Choroid plexus epithelial cell (primary cell): ENCODE measurements around the gene SIGLEC1.

Experiments used
- DNase-seq: peaks from one replicate; pipeline ENCODE4 v3.0.0-alpha.2; 2010; ENCODE audit warnings: low read depth
- H3K4me3 ChIP-seq: 2 replicates; pipeline ENCODE4 v1.5.1; 2011; ENCODE audit warnings: low read depth, mild to moderate bottlenecking, control low read depth, low read length, moderate library complexity
- CTCF ChIP-seq: conservative IDR thresholded peaks from 2 replicates; pipeline ENCODE4 v1.5.1; 2011; ENCODE audit warnings: low read depth, mild to moderate bottlenecking, control low read depth, inconsistent platforms, low read length, moderate library complexity

SIGLEC1 gene

GRCh38 chr20:3696200-3696599, 16.2 kb downstream of the SIGLEC1 start:
- peak; percentile 65 for TF ChIP-seq CTCF
- H3K4me3 ChIP-seq = no peak overlapping the region
- no peak for DNase-seq

- no peak for TF ChIP-seq CTCF
- DNase-seq = no peak
- H3K4me3 ChIP-seq = no peak overlapping the region
Observed at GRCh38 chr20:3694864-3695263, 17.5 kb downstream of the SIGLEC1 start.

- H3K4me3 ChIP-seq = no peak overlapping the region
- no peak for TF ChIP-seq CTCF
- DNase-seq = no peak
Observed at GRCh38 chr20:3693376-3693775, 19.0 kb downstream of the SIGLEC1 start.

GRCh38 chr20:3692706-3693294, 19.6 kb downstream of the SIGLEC1 start:
- no peak overlapping the region for H3K4me3 ChIP-seq
- no peak for DNase-seq
- no peak for TF ChIP-seq CTCF

GRCh38 chr20:3691897-3692296, 20.5 kb downstream of the SIGLEC1 start:
- no peak overlapping the region for H3K4me3 ChIP-seq
- TF ChIP-seq CTCF = no peak
- no peak for DNase-seq

GRCh38 chr20:3691306-3691705, 21.1 kb downstream of the SIGLEC1 start:
- H3K4me3 ChIP-seq = no peak overlapping the region
- no peak for TF ChIP-seq CTCF
- DNase-seq = no peak

GRCh38 chr20:3690413-3690812, 22.0 kb downstream of the SIGLEC1 start:
- DNase-seq = no peak
- TF ChIP-seq CTCF = no peak
- no peak overlapping the region for H3K4me3 ChIP-seq
